H1 (cell line): Measurements from ENCODE around the gene RASL10A. TPM values are rescaled to one million over a fixed set of nuclear protein-coding genes. Genes with fewer than 3 reads are reported as not detected.

Experiments used
- CTCF ChIA-PET: fragments of 300-600 bp; sonication (Branson Sonifier 250); formaldehyde crosslinking; loops from one replicate; lab custom pipeline; 2021; ENCODE audit not compliant: partially characterized antibody; lab: Charles Lee
- POLR2A ChIA-PET: fragments of 300-600 bp; sonication (Branson Sonifier 250); formaldehyde crosslinking; loops from one replicate; lab custom pipeline; 2021; ENCODE audit warnings: inconsistent platforms; ENCODE audit not compliant: partially characterized antibody; lab: Charles Lee
- DNase-seq, 2 experiments: peaks; one replicate each; pipeline versions ENCODE4 v3.0.0 to v3.0.0-alpha.2; 2010 to 2022; ENCODE audit warnings: low spot score in 2 of 2, low read depth in 1 of 2, mixed read lengths in 1 of 2
- FAIRE-seq: peaks from 2 replicates; lab custom pipeline; 2011; peaks lifted over from hg19 to GRCh38; lab: Jason Lieb, UNC
- H2AFZ ChIP-seq: 2 replicates; pipeline ENCODE4 v1.8.1; 2012; ENCODE audit warnings: low read length, inconsistent platforms
- H2AK5ac ChIP-seq: 2 replicates; pipeline ENCODE4 v1.6.1; 2013; ENCODE audit warnings: low read depth, low read length
- H2BK120ac ChIP-seq: replicated peaks from 2 replicates; pipeline ENCODE3; 2013; ENCODE audit warnings: low read depth, low read length, inconsistent platforms
- H2BK12ac ChIP-seq: 2 replicates; pipeline ENCODE4 v1.6.1; 2013; ENCODE audit warnings: low read depth, low read length
- H2BK15ac ChIP-seq: 2 replicates; pipeline ENCODE4 v1.6.1; 2013; ENCODE audit warnings: low read length
- H2BK20ac ChIP-seq: 2 replicates; pipeline ENCODE4 v1.6.1; 2013; ENCODE audit warnings: low read length
- H2BK5ac ChIP-seq: 2 replicates; pipeline ENCODE4 v1.6.1; 2013; ENCODE audit warnings: low read depth, low read length
- H3K14ac ChIP-seq: 2 replicates; pipeline ENCODE4 v1.6.1; 2013; ENCODE audit warnings: inconsistent platforms; ENCODE audit not compliant: insufficient read length
- H3K18ac ChIP-seq: 2 replicates; pipeline ENCODE4 v1.6.1; 2013; ENCODE audit warnings: low read length; ENCODE audit errors: extremely low read depth
- H3K23ac ChIP-seq: 2 replicates; pipeline ENCODE4 v1.6.1; 2013; ENCODE audit warnings: inconsistent platforms; ENCODE audit not compliant: insufficient read length
- H3K23me2 ChIP-seq: 2 replicates; pipeline ENCODE4 v1.6.1; 2013; ENCODE audit warnings: low read depth, low read length
- H3K27ac ChIP-seq: 2 replicates; pipeline ENCODE4 v1.6.1; 2011; ENCODE audit warnings: low read depth, low read length, inconsistent platforms
- H3K27me3 ChIP-seq, 4 experiments: replicated peaks in 1 of 4; 1 replicate in 1 of 4; 2 replicates in 3 of 4; pipeline versions ENCODE4 v1.6.1 to v1.8.1; 2011 to 2013; ENCODE audit warnings: low read length in 3 of 4, mild to moderate bottlenecking in 3 of 4, inconsistent platforms in 2 of 4, mixed read lengths in 2 of 4, moderate library complexity in 1 of 4; ENCODE audit not compliant: control insufficient read depth in 3 of 4, insufficient read depth in 3 of 4; ENCODE audit errors: extremely low read depth in 1 of 4
- H3K36me3 ChIP-seq, 4 experiments: 2 replicates each; pipeline versions ENCODE4 v1.6.1 to v1.8.1; 2011 to 2013; ENCODE audit warnings: mild to moderate bottlenecking in 4 of 4, low read length in 3 of 4, moderate library complexity in 2 of 4, control low read depth in 1 of 4, inconsistent platforms in 1 of 4; ENCODE audit not compliant: insufficient read depth in 4 of 4, control insufficient read depth in 2 of 4
- H3K4ac ChIP-seq: replicated peaks from 2 replicates; pipeline ENCODE3; 2013; ENCODE audit warnings: low read length, low read depth, mixed read lengths, inconsistent platforms; ENCODE audit not compliant: insufficient read length
- H3K4me1 ChIP-seq, 4 experiments: replicated peaks in 1 of 4; 1 replicate in 1 of 4; 2 replicates in 3 of 4; pipeline versions ENCODE4 v1.6.1 to v1.8.1; 2011 to 2013; ENCODE audit warnings: low read length in 3 of 4, inconsistent platforms in 2 of 4, mixed read lengths in 1 of 4; ENCODE audit not compliant: insufficient read depth in 4 of 4, control insufficient read depth in 3 of 4
- H3K4me2 ChIP-seq, 2 experiments: 2 replicates each; pipeline versions ENCODE4 v1.6.1 to v1.8.1; 2011 to 2013; ENCODE audit warnings: low read depth in 2 of 2, low read length in 2 of 2, control low read depth in 1 of 2, inconsistent platforms in 1 of 2, mild to moderate bottlenecking in 1 of 2; ENCODE audit not compliant: insufficient read depth in 1 of 2
- H3K4me3 ChIP-seq, 4 experiments: fragments of 200-600, 300-600 bp in 1 of 4; sonication (generic), shearing (Covaris generic), sonication (Bioruptor Twin) in 1 of 4; 2 replicates each; pipeline versions ENCODE4 v1.5.1 to v1.8.1; 2011 to 2016; ENCODE audit warnings: low read length in 4 of 4, low read depth in 3 of 4, control low read depth in 2 of 4, inconsistent platforms in 2 of 4, mild to moderate bottlenecking in 2 of 4, mixed read lengths in 1 of 4, moderate library complexity in 1 of 4; ENCODE audit not compliant: insufficient read depth in 2 of 4; ENCODE audit errors: extremely low read depth in 1 of 4
- H3K56ac ChIP-seq: replicated peaks from 2 replicates; pipeline ENCODE3; 2013; ENCODE audit warnings: low read depth, mild to moderate bottlenecking, mixed read lengths, low read length, inconsistent platforms; ENCODE audit not compliant: insufficient read length
- H3K79me1 ChIP-seq: 2 replicates; pipeline ENCODE4 v1.6.1; 2013; ENCODE audit warnings: low read depth, low read length, control low read depth
- H3K79me2 ChIP-seq, 2 experiments: 2 replicates each; pipeline versions ENCODE4 v1.6.1 to v1.8.1; 2012 to 2013; ENCODE audit warnings: low read length in 2 of 2, mild to moderate bottlenecking in 2 of 2, inconsistent platforms in 1 of 2; ENCODE audit not compliant: insufficient read depth in 2 of 2, control insufficient read depth in 1 of 2
- H3K9ac ChIP-seq, 4 experiments: replicated peaks in 1 of 4; 1 replicate in 1 of 4; 2 replicates in 3 of 4; pipeline versions ENCODE4 v1.6.1 to v1.8.1; 2011 to 2013; ENCODE audit warnings: low read depth in 3 of 4, low read length in 3 of 4, control low read depth in 2 of 4, mild to moderate bottlenecking in 2 of 4, moderate library complexity in 2 of 4, inconsistent platforms in 1 of 4; ENCODE audit errors: extremely low read depth in 1 of 4
- H3K9me3 ChIP-seq, 2 experiments: 2 replicates each; pipeline versions ENCODE4 v1.6.1 to v1.8.1; 2012 to 2013; ENCODE audit warnings: mild to moderate bottlenecking in 2 of 2, moderate library complexity in 2 of 2, control low read depth in 1 of 2, inconsistent platforms in 1 of 2, low read depth in 1 of 2, low read length in 1 of 2, mixed read lengths in 1 of 2; ENCODE audit not compliant: insufficient read depth in 2 of 2
- H4K20me1 ChIP-seq, 2 experiments: replicated peaks in 1 of 2; 2 replicates each; pipeline versions ENCODE3 to v1.8.1; 2011 to 2013; ENCODE audit warnings: inconsistent platforms in 2 of 2, low read length in 2 of 2, mild to moderate bottlenecking in 1 of 2; ENCODE audit not compliant: insufficient read depth in 2 of 2, control insufficient read depth in 1 of 2
- H4K5ac ChIP-seq: 2 replicates; pipeline ENCODE4 v1.6.1; 2013; ENCODE audit warnings: low read length, low read depth, mixed read lengths, inconsistent platforms; ENCODE audit not compliant: insufficient read length
- H4K8ac ChIP-seq: 2 replicates; pipeline ENCODE4 v1.8.0; 2013; ENCODE audit warnings: mild to moderate bottlenecking, moderate library complexity, low read length, inconsistent platforms; ENCODE audit not compliant: insufficient read depth; ENCODE audit errors: extremely low read depth
- H4K91ac ChIP-seq: replicated peaks from 2 replicates; pipeline ENCODE3; 2013; ENCODE audit warnings: low read length, mixed read lengths, inconsistent platforms; ENCODE audit not compliant: insufficient read length
- CTCF ChIP-seq, 3 experiments: IDR thresholded peaks; 1 replicate in 2 of 3; 2 replicates in 1 of 3; pipeline versions ENCODE4 v1.5.1 to v1.6.1; 2011; ENCODE audit warnings: low read length in 3 of 3, mild to moderate bottlenecking in 3 of 3, inconsistent platforms in 2 of 3, low read depth in 1 of 3, moderate library complexity in 1 of 3; ENCODE audit not compliant: insufficient read depth in 1 of 3; ENCODE audit errors: control extremely low read depth in 1 of 3
- GTF2F1 ChIP-seq: IDR thresholded peaks from 2 replicates; pipeline ENCODE4 v1.6.1; 2012; ENCODE audit warnings: low read depth, low read length, improper control_type of control experiment, borderline replicate concordance
- RNF2 ChIP-seq: fragments of 200-900, 300-1000 bp; sonication (generic); IDR thresholded peaks from 2 replicates; pipeline ENCODE4 v1.7.1; 2016; ENCODE audit warnings: borderline replicate concordance, low read depth, mild to moderate bottlenecking, antibody characterized with exemption, low read length; ENCODE audit not compliant: poor library complexity, severe bottlenecking; ENCODE audit errors: missing control alignments
- TAF7 ChIP-seq: optimal IDR thresholded peaks from 2 replicates; pipeline ENCODE3; 2011; ENCODE audit warnings: low read depth, mild to moderate bottlenecking, inconsistent platforms, low read length, moderate library complexity, borderline replicate concordance
- TEAD4 ChIP-seq: IDR thresholded peaks from 2 replicates; pipeline ENCODE4 v1.6.1; 2012; ENCODE audit warnings: low read depth, low read length, inconsistent platforms, mixed read lengths
- ZNF274 ChIP-seq: IDR thresholded peaks from 2 replicates; pipeline ENCODE4 v1.7.0; 2012; ENCODE audit warnings: low read length, borderline replicate concordance; ENCODE audit errors: extremely low read depth
- WGBS, 2 experiments: shearing (Covaris generic) in 1 of 2; methylation state at CpG; one replicate each; pipeline versions ENCODE4 v1.1.6 to v1.1.7; 2013 to 2015; ENCODE audit warnings: low lambda C conversion rate in 2 of 2, mixed read lengths in 2 of 2, inconsistent platforms in 1 of 2, low coverage in 1 of 2, missing lambda C conversion rate in 1 of 2; ENCODE audit not compliant: insufficient replicate concordance in 2 of 2, insufficient coverage in 1 of 2, insufficient read length in 1 of 2; ENCODE audit errors: extremely low coverage in 1 of 2, missing lambda C conversion rate in 1 of 2; 5-methylcytosine and 5-hydroxymethylcytosine counted together
- polyA plus RNA-seq, 7 experiments: library from polyadenylated mRNA; depleted of rRNA in 3 of 7; stranded (reverse) in 5 of 7; unstranded in 2 of 7; fragments of >200 nt in 5 of 7; fragments of 200-250 nt in 2 of 7; gene quantifications; 1 replicate in 5 of 7; 2 replicates in 1 of 7; 4 replicates in 1 of 7; pipeline versions ENCODE4 v1.2.1 to v1.2.3, GENCODE V29; 2011 to 2013; ENCODE audit warnings: missing spikeins in 2 of 7, mixed read lengths in 2 of 7
- total RNA-seq: library from RNA; stranded (reverse); fragmentation: NEBNext Ultra II Directional; extraction: Animal tissue kit (Norgen Biotek cat#: 25700); gene quantifications from 2 replicates; pipeline ENCODE4 v1.2.1, GENCODE V29; 2021

RASL10A gene
- total and polyA plus RNA-seq, 2 of the 8 experiments (the other 6 are each of a cell fraction or from before 2014, with no cell fraction given): 1.1 to 1.5 TPM

- 98% methylated on average over 5 of the region's 5 CpGs; no CpG with 5 or more reads in 1 of the 2 experiments for WGBS, 2 experiments
- POLR2A ChIA-PET: interaction anchor here (0.6 to 1.0 kb wide), 2 partner anchors 25 to 42 kb away, joined by 3 read pairs; no protein-coding TSS in a partner anchor
These were observed 12.6 kb upstream of the RASL10A start for GRCh38 chr22:29328055-29328454.

More at GRCh38 chr22:29328055-29328454, 12.6 kb upstream of the RASL10A start:
- Histone ChIP-seq H2BK120ac (no peak overlapping the region), H3K23me2 (no peaks in the 10 kb centered on the region), H4K20me1 (peaks cover 3 to 5% of the 10 kb centered on the region in 2 experiments), H2BK20ac (no peak overlapping the region), H3K4me1 (no peaks in the 10 kb centered on the region; a peak in 1 of 7 replicates), H4K8ac (no peak overlapping the region; the same call in 1 of the 2 replicates), H2BK5ac (no peak overlapping the region), H3K14ac (no peak overlapping the region), H3K9ac (no peak overlapping the region), H3K4me2 (no peak overlapping the region), H2AK5ac (no peak overlapping the region), H2BK12ac (no peak overlapping the region), H3K18ac (no peak overlapping the region), H3K79me2 (no peaks in the 10 kb centered on the region), H3K23ac (no peak overlapping the region), H3K27ac (no peak overlapping the region), H3K4me3 (no peak overlapping the region), H3K9me3 (no peaks in the 10 kb centered on the region), H3K27me3 (no peaks in the 10 kb centered on the region), H3K36me3 (peaks cover 4 to 11% (median 9%) of the 10 kb centered on the region in 4 experiments; a peak in 6 of 8 replicates), H3K56ac (no peak overlapping the region), H2AFZ (no peak overlapping the region), H3K79me1 (no peaks in the 10 kb centered on the region), H3K4ac (no peak overlapping the region), H2BK15ac (no peak overlapping the region), H4K5ac (no peak overlapping the region), H4K91ac (no peak overlapping the region)
- TF ChIP-seq TEAD4 (no peak), TAF7 (no peak), CTCF (IDR thresholded peaks at IDR 0.05; ENCODE audit: control extremely low read depth in 1 of 3, insufficient read depth in 1 of 3, low read depth in 1 of 3, low read length in 3 of 3) (peak in 2 of 3 experiments; percentile 32 to 33; a peak in 2 of 4 replicates), GTF2F1 (no peak), ZNF274 (no peak), RNF2 (no peak)
- DNase-seq: peak in 1 of 2 experiments; percentile 41
- CTCF ChIA-PET: interaction anchor here (1.0 to 3.1 kb wide), 6 partner anchors 11 to 37 kb away, joined by 3 to 14 read pairs (median 4); no protein-coding TSS in a partner anchor
- no peak for FAIRE-seq
